K562 (cell line): ENCODE measurements around the gene ZFYVE28.
A peak's percentile ranks its signal among the peaks of the same experiment; 100 is the strongest.

Experiments
- ATF3 ChIP-seq, 2 experiments: fragments of 450-650 bp in 1 of 2; sonication (generic) in 1 of 2; formaldehyde crosslinking in 1 of 2; IDR thresholded peaks in 1 of 2; conservative IDR thresholded peaks in 1 of 2; 2 replicates each; pipeline versions ENCODE4 v1.6.1 to v1.8.1; 2016 to 2023; ENCODE audit warnings: mild to moderate bottlenecking in 2 of 2, moderate library complexity in 2 of 2, inconsistent platforms in 1 of 2, missing genetic modification reagents in 1 of 2
- KDM4B ChIP-seq, 2 experiments: fragments of 450-650 bp in 1 of 2; sonication (generic) in 1 of 2; IDR thresholded peaks; 2 replicates each; pipeline ENCODE4 v1.6.1; 2016 to 2017; ENCODE audit warnings: borderline replicate concordance in 2 of 2, antibody characterized with exemption in 1 of 2, low read depth in 1 of 2, mild to moderate bottlenecking in 1 of 2
- NKRF ChIP-seq: fragments of 450-650 bp; IDR thresholded peaks from 2 replicates; pipeline ENCODE4 v1.6.1; 2016; ENCODE audit warnings: borderline replicate concordance
- RERE ChIP-seq: sonication (generic); formaldehyde crosslinking; IDR thresholded peaks from 2 replicates; pipeline ENCODE4 v1.8.0; 2023; ENCODE audit warnings: missing genetic modification reagents, mild to moderate bottlenecking, borderline replicate concordance
- SMARCA5 ChIP-seq: fragments of 450-650 bp; IDR thresholded peaks from 2 replicates; pipeline ENCODE4 v1.6.1; 2016
- VEZF1 ChIP-seq: fragments of 200-800 bp; sonication (Bioruptor generic); IDR thresholded peaks from 2 replicates; pipeline ENCODE4 v1.6.1; 2017; ENCODE audit warnings: missing genetic modification characterization, missing compliant biosample characterization
- ZNF174 ChIP-seq: fragments of 250-450 bp; sonication (Bioruptor Pico); IDR thresholded peaks from 2 replicates; pipeline ENCODE4 v1.4.0; 2020; ENCODE audit warnings: mild to moderate bottlenecking
- ZNF274 ChIP-seq: IDR thresholded peaks from 2 replicates; pipeline ENCODE4 v1.6.1; 2011; ENCODE audit warnings: low read depth, mild to moderate bottlenecking, low read length, moderate library complexity, borderline replicate concordance

GRCh38 chr4:2383760-2384159 lies 34.7 kb downstream of the ZFYVE28 start:
- TF ChIP-seq ZNF274 = no peak
- no peak for TF ChIP-seq ATF3 (IDR thresholded peaks at IDR 0.05)
- no peak for TF ChIP-seq ATF3 (CRISPR knock-in tag; conservative IDR thresholded peaks at IDR 0.05)
- TF ChIP-seq VEZF1 (CRISPR knock-in tag) = no peak
- 0 out of 2 replicates have a peak, but pooled peaks have one; percentile 15 for TF ChIP-seq RERE (CRISPR knock-in tag)
- TF ChIP-seq ZNF174 = no peak
- TF ChIP-seq KDM4B (IDR thresholded peaks at IDR 0.05; ENCODE audit: borderline replicate concordance in 2 of 2, low read depth in 1 of 2) = no peak
- TF ChIP-seq NKRF = no peak
- TF ChIP-seq SMARCA5 = no peak
